ENCODE data around the gene MPC2. TPM values are rescaled to one million over a fixed set of nuclear protein-coding genes. Genes with fewer than 3 reads are reported as not detected.

Gene MPC2
- total RNA-seq, 2 donors from 2014 or later = 19.4 to 21.5 TPM

DNA sequence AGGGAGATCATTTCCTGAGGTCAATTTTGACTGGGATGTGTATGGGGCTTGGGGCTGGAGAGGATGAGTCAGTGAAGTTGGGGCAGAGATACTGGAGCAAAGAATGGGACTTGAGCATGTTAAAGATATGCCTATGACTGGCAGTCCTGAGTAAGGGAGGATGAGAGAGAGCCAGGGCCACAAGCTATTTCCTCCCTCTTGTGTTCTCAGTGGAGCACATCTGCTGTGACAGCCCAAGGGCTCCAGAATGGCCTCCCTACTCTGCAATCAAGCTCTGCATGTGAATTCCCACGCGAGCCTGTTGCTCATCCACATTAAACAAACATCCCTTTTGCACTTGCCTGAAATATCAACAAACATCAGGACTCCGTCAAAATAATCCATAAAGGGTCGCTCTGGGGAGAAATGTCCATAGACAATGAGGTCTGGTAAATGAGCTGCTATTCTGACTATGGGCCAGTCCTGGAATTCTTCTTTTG is 32.2 kb downstream of the MPC2 start:
- no peak for ATAC-seq

DNA sequence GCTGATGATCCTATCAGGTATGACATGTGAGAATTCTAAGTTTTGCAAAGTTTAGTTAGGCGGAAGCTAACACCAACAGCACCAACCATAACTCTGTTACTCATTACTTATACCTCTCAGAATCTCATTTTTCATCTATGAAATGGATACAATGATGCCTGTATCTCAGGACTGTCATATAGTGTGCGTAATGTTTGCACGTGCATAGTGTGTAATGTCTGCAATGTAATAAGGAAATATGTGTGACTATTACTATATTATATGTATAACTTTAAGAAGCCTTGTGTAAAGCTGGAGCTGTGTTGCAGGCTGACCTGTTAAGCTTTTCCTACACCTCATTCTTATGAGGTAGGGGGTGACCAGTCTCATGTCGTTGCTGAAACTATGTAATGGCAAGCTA is 36.0 kb downstream of the MPC2 start:
- H3K36me3 ChIP-seq (replicated peaks in 1 of 2; ENCODE audit: insufficient read depth in 1 of 2, low read depth in 2 of 2) = no peaks in the 10 kb centered on the region
- DNase-seq (no peak), ATAC-seq (no peak)
- 85 to 86% methylated on average over 4 of the region's 4 CpGs for WGBS, 2 donors
- H3K4me3 ChIP-seq = no peak overlapping the region
- no peaks in the 10 kb centered on the region for H3K9me3 ChIP-seq
- intact Hi-C loops (cut with DNase I) = no loop called here
- TF ChIP-seq POLR2A (IDR thresholded peaks at IDR 0.05) = no peak
- TF ChIP-seq, protein P1, sequence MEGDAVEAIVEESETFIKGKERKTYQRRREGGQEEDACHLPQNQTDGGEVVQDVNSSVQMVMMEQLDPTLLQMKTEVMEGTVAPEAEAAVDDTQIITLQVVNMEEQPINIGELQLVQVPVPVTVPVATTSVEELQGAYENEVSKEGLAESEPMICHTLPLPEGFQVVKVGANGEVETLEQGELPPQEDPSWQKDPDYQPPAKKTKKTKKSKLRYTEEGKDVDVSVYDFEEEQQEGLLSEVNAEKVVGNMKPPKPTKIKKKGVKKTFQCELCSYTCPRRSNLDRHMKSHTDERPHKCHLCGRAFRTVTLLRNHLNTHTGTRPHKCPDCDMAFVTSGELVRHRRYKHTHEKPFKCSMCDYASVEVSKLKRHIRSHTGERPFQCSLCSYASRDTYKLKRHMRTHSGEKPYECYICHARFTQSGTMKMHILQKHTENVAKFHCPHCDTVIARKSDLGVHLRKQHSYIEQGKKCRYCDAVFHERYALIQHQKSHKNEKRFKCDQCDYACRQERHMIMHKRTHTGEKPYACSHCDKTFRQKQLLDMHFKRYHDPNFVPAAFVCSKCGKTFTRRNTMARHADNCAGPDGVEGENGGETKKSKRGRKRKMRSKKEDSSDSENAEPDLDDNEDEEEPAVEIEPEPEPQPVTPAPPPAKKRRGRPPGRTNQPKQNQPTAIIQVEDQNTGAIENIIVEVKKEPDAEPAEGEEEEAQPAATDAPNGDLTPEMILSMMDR (IDR thresholded peaks at IDR 0.05) = no peak
- H3K27ac ChIP-seq = no peak overlapping the region
- H3K27me3 ChIP-seq = no peaks in the 10 kb centered on the region
- peaks cover 6% of the 10 kb centered on the region for H3K4me1 ChIP-seq

More for the DNA sequence above, 32.2 kb downstream of the MPC2 start:
- intact Hi-C loops (cut with DNase I) = no loop called here
- Histone ChIP-seq H3K36me3 (replicated peaks in 1 of 2; ENCODE audit: insufficient read depth in 1 of 2, low read depth in 2 of 2) (no peaks in the 10 kb centered on the region), H3K9me3 (no peaks in the 10 kb centered on the region), H3K4me1 (no peaks in the 10 kb centered on the region), H3K27me3 (no peaks in the 10 kb centered on the region), H3K27ac (no peak overlapping the region), H3K4me3 (no peak overlapping the region)
- TF ChIP-seq, protein P1 (IDR thresholded peaks at IDR 0.05) = no peak
- TF ChIP-seq POLR2A (IDR thresholded peaks at IDR 0.05) = no peak
- DNase-seq = no peak
- WGBS, 2 donors = 59 to 70% methylated on average over 4 of the region's 4 CpGs

DNA sequence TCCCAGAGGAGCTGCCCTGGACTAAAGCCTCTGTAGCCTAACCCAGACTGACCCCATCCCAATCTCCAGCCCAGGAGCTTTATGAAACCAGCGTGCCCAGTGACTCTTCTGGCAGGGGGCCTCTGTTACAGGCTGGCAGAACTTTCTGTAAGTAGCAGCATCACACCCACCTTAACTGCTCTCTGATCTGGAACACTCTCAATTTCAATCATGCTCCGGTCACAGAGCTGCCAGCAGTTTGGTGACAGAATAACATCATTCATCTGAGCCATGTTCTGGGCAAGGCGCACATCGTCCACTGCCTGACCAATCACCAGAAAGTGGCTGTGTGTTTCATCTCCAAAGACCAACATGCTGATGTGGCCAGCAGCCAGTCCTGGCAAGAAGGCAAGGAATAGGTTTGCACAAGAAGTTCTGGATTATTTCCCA is 37.6 kb downstream of the MPC2 start:
- intact Hi-C loops (cut with DNase I) = no loop called here
- DNase-seq = peak in 3 of 4 donors; percentile 43 to 64 (median 54)
- H3K36me3 ChIP-seq (replicated peaks in 1 of 2; ENCODE audit: insufficient read depth in 1 of 2, low read depth in 2 of 2) = no peaks in the 10 kb centered on the region
- no peak overlapping the region for H3K27ac ChIP-seq
- no peaks in the 10 kb centered on the region for H3K27me3 ChIP-seq
- H3K4me1 ChIP-seq = peaks cover 6% of the 10 kb centered on the region
- 34 to 41% methylated on average over 3 to 4 of the region's 4 CpGs for WGBS, 2 donors
- no peak overlapping the region for H3K4me3 ChIP-seq
- no peak for ATAC-seq
- no peaks in the 10 kb centered on the region for H3K9me3 ChIP-seq
- TF ChIP-seq POLR2A (IDR thresholded peaks at IDR 0.05) = no peak
- TF ChIP-seq, protein P1 (IDR thresholded peaks at IDR 0.05) = no peak

DNA sequence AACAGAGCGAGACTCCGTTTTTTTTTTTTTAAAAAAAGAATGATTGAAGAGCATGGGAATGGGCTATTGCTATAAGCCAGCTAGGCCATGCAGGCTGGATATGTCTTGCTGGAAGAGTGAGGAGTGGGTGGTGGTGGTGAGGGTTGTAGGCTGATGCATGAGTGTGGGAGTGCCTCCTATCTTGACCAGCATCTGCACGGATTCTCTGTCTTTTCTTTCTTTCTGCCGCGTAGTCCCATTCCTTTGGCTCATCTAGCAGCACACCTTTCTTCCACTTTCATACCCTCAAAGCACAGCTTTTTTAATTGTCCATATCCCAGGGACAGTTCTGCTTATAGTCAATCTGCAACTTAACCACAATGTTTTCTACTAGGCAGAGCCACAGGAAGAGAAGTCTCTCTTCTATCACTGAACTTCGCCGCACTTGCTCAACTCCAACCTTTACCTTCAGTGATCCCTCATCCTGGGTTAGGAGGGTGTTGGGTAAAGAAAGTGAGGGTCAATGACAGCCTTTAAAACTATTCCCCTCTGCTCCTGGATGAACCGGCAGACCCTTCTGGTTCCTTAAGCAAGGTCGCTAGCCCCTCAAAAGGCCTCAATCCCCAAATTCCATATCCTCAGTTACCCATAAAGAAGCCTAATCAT is 38.2 kb downstream of the MPC2 start:
- H3K4me3 ChIP-seq = no peak overlapping the region
- DNase-seq (no peak), ATAC-seq (no peak)
- H3K36me3 ChIP-seq (replicated peaks in 1 of 2; ENCODE audit: insufficient read depth in 1 of 2, low read depth in 2 of 2) = no peaks in the 10 kb centered on the region
- WGBS, 2 donors = 88 to 92% methylated on average over 9 of the region's 9 CpGs
- TF ChIP-seq, protein P1 (IDR thresholded peaks at IDR 0.05) = no peak
- no peak for TF ChIP-seq POLR2A (IDR thresholded peaks at IDR 0.05)
- intact Hi-C loops (cut with DNase I) = no loop called here
- no peak overlapping the region for H3K27ac ChIP-seq
- H3K9me3 ChIP-seq = no peaks in the 10 kb centered on the region
- no peaks in the 10 kb centered on the region for H3K27me3 ChIP-seq
- H3K4me1 ChIP-seq = peaks cover 6% of the 10 kb centered on the region

DNA sequence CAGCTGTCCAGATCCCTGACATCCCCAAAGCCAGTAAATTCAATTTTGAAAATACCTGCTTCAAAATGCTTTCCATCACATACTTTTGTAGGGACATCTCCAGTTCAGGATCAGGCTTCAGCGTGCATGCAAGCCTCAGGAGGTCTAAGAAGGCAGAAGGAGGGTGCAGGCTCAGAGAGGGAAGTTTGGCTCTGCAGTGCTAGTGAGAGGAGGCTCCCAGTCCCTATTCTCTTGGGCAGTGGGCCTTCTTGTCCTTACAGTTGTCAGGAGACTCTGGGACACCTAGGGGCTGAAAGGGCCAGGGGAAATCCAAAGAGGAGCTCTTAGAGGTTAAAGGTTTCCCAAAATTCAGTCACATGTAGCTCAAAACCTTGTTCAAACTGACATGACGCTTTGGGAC is 43.1 kb downstream of the MPC2 start:
- no peaks in the 10 kb centered on the region for H3K36me3 ChIP-seq (replicated peaks in 1 of 2; ENCODE audit: insufficient read depth in 1 of 2, low read depth in 2 of 2)
- H3K4me1 ChIP-seq = no peaks in the 10 kb centered on the region
- TF ChIP-seq POLR2A (IDR thresholded peaks at IDR 0.05) = no peak
- TF ChIP-seq, protein P1 (IDR thresholded peaks at IDR 0.05) = no peak
- DNase-seq = no peak
- H3K27ac ChIP-seq = no peak overlapping the region
- no peak for ATAC-seq
- no peak overlapping the region for H3K4me3 ChIP-seq
- 68 to 86% methylated on average over 2 of the region's 2 CpGs for WGBS, 2 donors
- no peaks in the 10 kb centered on the region for H3K27me3 ChIP-seq
- H3K9me3 ChIP-seq = no peaks in the 10 kb centered on the region
- intact Hi-C loops (cut with DNase I) = no loop called here

Measured in body of pancreas (tissue), 4 donors.